Skeletal muscle tissue (tissue), 4 donors: Measurements from ENCODE around the gene TMIE. TPM values are rescaled to one million over a fixed set of nuclear protein-coding genes. Genes with fewer than 3 reads are reported as not detected.
A peak's percentile ranks its signal among the peaks of the same experiment; 100 is the strongest.

Source experiments
- H3K27ac ChIP-seq: one replicate; pipeline ENCODE4 v1.7.0; 2013; ENCODE audit warnings: mild to moderate bottlenecking, low read depth, low read length, inconsistent platforms
- H3K27me3 ChIP-seq, 3 donors: one replicate each; pipeline ENCODE4 v1.7.0; 2013; ENCODE audit warnings: low read length in 3 of 3; ENCODE audit not compliant: control insufficient read depth in 3 of 3, insufficient read depth in 3 of 3
- H3K36me3 ChIP-seq, 3 donors: one replicate each; pipeline ENCODE4 v1.7.0; 2013; ENCODE audit warnings: low read length in 3 of 3; ENCODE audit not compliant: control insufficient read depth in 3 of 3, insufficient read depth in 3 of 3
- H3K4me1 ChIP-seq, 3 donors: one replicate each; pipeline ENCODE4 v1.7.0; 2013; ENCODE audit warnings: low read length in 3 of 3, mild to moderate bottlenecking in 3 of 3; ENCODE audit not compliant: control insufficient read depth in 3 of 3, insufficient read depth in 3 of 3
- H3K4me3 ChIP-seq, 3 donors: one replicate each; pipeline ENCODE4 v1.7.0; 2013; ENCODE audit warnings: low read length in 3 of 3
- H3K9ac ChIP-seq, 3 donors: one replicate each; pipeline ENCODE4 v1.7.0; 2013; ENCODE audit warnings: low read length in 3 of 3, mild to moderate bottlenecking in 3 of 3, moderate library complexity in 2 of 3, low read depth in 1 of 3
- H3K9me3 ChIP-seq, 3 donors: one replicate each; pipeline ENCODE4 v1.7.0; 2013; ENCODE audit warnings: low read length in 3 of 3; ENCODE audit not compliant: control insufficient read depth in 3 of 3
- total RNA-seq: library from RNA; depleted of rRNA; stranded (reverse); fragments of >200 nt; gene quantifications from one replicate; pipeline ENCODE4 v1.2.3, GENCODE V29; 2014
- donor health status: Osteomylitis.

Gene TMIE
- total RNA-seq, 1 donor from 2014 or later, result 1.0 TPM

DNA sequence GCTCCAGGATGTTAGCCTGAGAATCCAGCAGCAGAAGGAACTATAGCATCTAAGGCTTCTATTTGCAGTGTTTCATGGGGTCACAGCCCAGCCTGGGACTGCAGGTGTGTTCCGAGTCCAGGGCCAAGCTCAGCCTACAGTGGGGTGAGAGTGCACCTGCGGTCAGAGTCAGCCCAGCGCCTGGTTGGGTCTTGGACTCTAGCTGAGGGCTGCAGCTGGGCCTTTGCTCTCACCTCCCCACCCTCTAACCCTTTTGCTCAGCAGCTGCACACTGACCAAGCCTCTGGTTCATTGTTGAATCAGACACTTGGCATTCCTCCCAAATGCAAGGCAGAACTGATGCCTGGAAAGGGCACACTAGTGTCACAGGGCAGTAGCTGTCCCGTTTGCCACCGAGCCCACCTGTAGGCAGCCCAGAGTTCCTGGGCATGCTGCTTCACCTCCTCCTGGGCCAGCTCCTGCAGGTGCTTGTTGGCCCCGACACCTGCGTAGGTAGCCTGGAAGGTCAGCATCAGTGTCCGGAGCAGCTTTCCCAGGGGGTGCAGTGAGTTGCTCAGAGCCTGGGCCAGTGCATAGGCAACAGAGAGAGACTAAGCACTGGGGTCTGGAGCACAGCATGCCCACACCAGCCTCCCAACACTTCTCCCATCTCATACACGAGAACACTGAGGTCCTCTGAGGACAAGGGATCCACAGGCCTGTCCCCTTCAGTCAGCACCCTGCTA lies 25.2 kb upstream of the TMIE start:
- Histone ChIP-seq H3K27ac (no peak overlapping the region), H3K4me1 (peaks cover 8 to 14% (median 10%) of the 10 kb centered on the region in 3 donors), H3K9ac (peak overlapping the region in 1 of 3 donors; percentile 16), H3K9me3 (no peaks in the 10 kb centered on the region), H3K4me3 (no peak overlapping the region), H3K27me3 (no peaks in the 10 kb centered on the region), H3K36me3 (peaks cover 35 to 45% (median 38%) of the 10 kb centered on the region in 3 donors)

DNA sequence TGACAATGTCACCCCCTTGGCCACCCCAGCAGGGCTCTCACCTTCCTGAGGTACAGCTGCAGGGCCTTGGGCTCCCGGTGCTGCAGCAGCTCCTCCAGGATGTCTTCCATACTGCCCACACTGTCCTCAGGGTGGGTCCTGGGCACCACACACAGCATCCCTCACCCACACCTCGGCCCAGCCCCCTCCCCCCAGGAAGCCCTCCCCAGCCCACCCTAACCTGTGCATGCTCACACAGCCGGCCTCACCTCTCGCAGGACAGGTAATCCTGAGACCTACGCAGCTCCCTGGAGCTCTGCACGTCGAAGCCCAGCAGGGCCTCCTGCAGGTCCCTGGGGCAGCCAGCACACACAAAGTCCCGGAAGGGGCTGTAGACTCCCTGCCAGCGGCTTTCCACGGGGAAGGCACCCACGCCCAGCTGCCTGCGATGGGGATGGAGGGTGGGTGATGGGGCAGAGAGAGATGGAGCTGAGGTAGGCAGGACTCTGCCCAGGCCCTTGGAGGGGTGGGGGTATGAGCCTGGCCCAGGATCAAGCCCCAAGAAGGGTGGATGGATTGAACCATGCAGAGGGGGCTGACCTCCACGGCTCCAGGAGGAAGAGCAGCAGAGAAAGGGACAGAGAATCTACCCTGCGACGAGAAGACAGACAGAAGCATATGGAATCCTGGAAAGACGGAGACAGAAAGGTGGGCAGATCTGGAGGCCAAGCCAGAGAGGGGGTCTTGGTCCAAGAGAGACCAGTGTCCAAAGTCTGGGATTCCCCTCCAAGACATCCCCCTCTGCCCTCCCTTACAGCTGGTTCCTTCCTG lies 24.4 kb upstream of the TMIE start:
- H3K9me3 ChIP-seq, result no peaks in the 10 kb centered on the region
- no peak overlapping the region for H3K4me3 ChIP-seq
- peaks cover 33 to 45% (median 34%) of the 10 kb centered on the region in 3 donors for H3K36me3 ChIP-seq
- H3K27ac ChIP-seq, result no peak overlapping the region
- no peak overlapping the region for H3K9ac ChIP-seq
- H3K27me3 ChIP-seq, result no peaks in the 10 kb centered on the region
- peaks cover 8 to 14% (median 10%) of the 10 kb centered on the region in 3 donors for H3K4me1 ChIP-seq

DNA sequence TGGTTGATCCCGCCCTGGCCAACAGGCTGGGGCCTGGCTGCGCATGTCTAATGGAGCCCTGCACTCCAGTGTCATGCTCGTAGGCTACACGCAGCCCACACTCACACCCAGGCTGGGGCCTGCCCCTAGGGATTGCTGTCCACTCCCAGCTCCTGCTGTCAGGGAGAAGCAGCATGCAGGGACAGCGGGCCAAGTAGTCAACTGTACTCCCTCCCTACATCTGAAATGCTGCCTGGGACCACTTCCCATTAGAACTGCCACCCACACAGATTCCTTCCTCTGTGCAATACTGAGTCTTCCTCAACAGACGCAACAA lies 23.8 kb upstream of the TMIE start:
- Histone ChIP-seq H3K4me3 (no peak overlapping the region), H3K4me1 (peaks cover 8 to 14% (median 10%) of the 10 kb centered on the region in 3 donors), H3K9ac (no peak overlapping the region), H3K27ac (no peak overlapping the region), H3K27me3 (no peaks in the 10 kb centered on the region), H3K9me3 (no peaks in the 10 kb centered on the region), H3K36me3 (peaks cover 32 to 45% (median 35%) of the 10 kb centered on the region in 3 donors)

DNA sequence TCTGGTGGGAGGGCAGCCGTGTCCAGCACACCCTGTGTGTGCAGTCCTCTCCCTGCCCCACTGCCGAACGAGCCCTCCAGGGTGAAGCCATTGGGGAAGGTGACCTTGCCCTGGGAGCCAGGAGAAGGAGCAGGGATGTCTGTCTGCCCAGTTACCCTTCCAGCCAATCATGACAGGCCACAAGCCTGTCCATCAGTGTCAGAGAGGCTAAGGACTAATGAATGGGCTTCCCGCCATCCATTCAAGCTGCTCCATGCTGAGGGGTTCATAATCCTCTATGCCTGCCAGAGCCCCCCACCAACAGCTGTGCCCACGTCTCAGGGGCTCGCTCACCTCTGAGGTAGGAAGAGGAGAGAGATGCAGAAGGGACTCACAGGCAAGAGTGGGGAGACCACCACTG lies 22.9 kb upstream of the TMIE start:
- Histone ChIP-seq H3K9me3 (no peaks in the 10 kb centered on the region), H3K9ac (no peak overlapping the region), H3K27ac (no peak overlapping the region), H3K4me1 (peaks cover 8 to 14% (median 10%) of the 10 kb centered on the region in 3 donors), H3K36me3 (peaks cover 33 to 50% (median 37%) of the 10 kb centered on the region in 3 donors), H3K4me3 (no peak overlapping the region), H3K27me3 (no peaks in the 10 kb centered on the region)

DNA sequence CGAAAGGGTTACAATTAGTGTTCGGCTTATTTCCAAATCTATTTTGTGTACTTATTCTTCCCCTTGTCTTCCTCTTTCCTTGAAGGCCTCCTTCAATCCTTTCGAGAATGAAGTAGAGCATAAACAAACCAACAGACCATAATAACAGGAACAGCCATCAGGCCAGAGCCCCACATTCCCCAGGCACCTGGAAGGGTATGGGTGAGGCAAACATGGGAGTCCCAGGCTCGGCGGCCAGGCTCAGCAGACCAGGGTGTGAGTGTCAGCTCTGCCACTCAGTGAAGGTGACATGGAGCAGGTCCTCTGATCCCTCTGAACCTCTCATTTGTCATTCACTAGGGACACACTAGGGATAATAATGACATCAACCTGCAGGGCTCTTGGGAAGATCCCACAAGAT lies 21.5 kb upstream of the TMIE start:
- H3K4me1 ChIP-seq, result peaks cover 8 to 14% (median 10%) of the 10 kb centered on the region in 3 donors
- H3K9me3 ChIP-seq, result no peaks in the 10 kb centered on the region
- no peak overlapping the region for H3K4me3 ChIP-seq
- H3K27me3 ChIP-seq, result no peaks in the 10 kb centered on the region
- no peak overlapping the region for H3K9ac ChIP-seq
- peaks cover 31 to 50% (median 32%) of the 10 kb centered on the region in 3 donors for H3K36me3 ChIP-seq
- no peak overlapping the region for H3K27ac ChIP-seq

DNA sequence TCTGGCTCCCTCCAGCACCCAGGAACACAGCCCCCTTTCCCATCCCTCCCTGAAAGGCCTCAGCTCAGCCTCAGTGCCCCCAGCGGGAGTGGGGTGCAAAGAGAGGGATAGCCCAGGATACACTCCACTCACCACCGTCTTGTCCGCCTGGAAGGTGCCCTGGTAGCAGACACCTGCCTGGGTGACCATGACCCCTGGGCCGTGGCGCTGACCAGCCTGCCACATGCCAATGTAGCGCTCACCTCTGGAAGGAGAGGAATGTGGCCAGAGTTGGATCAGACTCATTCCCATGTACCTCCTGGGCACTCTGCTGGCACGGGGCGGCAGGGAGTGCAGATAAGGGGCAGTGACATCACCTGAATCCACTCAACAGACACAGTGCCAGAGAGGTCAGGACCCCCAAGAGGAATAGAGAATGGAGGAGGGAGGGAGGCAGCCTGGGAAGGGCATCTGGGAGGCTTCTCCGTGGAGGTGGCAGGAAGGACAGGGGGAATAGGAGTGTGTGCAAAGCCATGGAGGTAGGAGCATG lies 20.8 kb upstream of the TMIE start:
- H3K36me3 ChIP-seq, result peaks cover 33 to 53% (median 35%) of the 10 kb centered on the region in 3 donors
- no peak overlapping the region for H3K4me3 ChIP-seq
- peaks cover 8 to 11% (median 10%) of the 10 kb centered on the region in 3 donors for H3K4me1 ChIP-seq
- H3K27me3 ChIP-seq, result no peaks in the 10 kb centered on the region
- H3K27ac ChIP-seq, result no peak overlapping the region
- H3K9ac ChIP-seq, result no peak overlapping the region
- H3K9me3 ChIP-seq, result no peaks in the 10 kb centered on the region

DNA sequence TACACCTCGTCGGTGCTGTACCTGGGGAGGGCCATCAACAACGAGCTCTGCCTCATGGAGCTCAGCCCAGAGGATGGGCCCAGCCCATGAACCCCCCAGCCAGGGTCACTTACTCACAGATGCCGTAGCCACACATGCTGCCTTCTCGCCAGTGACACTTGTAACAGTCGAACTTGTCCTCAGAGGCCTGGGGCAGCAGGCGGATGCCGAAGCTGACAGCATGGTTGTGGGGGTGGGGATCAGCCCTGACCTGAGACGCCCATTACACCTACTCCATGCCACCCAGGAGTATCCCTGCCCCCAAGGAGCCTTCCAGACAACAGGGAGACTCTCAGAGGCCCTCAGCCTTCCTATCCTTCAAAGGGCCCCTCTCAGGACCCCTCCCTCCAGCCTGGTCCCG lies 19.8 kb upstream of the TMIE start:
- peaks cover 26 to 51% (median 43%) of the 10 kb centered on the region in 3 donors for H3K36me3 ChIP-seq
- H3K27ac ChIP-seq, result no peak overlapping the region

DNA sequence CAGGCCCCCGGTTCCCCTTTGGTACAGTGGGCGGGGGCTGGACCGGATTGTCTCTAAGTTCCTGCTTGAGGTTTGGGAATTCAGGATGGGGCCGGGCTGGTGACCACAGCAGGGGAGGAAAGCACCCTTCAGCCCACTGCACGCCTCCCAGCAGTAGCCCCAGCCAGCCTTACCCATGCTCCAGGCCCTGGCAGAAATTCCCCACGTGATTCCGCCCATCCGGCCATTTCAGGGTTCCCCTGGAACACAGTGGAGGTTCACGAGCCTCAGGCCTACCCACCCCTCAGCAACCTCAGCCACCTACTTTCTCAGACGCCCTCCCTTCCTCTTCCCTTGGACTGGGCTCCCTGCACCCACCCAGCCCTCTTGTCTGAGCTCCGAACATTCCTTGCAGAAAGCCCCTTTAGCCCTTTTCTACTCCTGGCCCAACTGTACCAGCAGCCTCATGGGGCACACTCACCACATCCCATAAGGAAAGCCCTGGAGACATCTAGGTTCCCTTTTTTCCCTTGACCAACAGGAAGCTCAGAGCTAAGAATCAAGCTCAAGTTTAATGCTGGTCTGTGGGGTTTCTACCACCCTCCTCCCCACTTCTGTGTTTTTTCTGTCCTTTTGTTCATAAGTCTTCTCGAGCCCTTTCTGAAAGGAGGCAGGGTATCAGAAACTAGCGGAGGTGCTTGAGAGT lies 19.2 kb upstream of the TMIE start:
- Histone ChIP-seq H3K36me3 (peaks cover 26 to 55% (median 46%) of the 10 kb centered on the region in 3 donors), H3K27ac (no peak overlapping the region), H3K4me1 (peaks cover 0 to 4% (median 0%) of the 10 kb centered on the region in 3 donors), H3K4me3 (no peak overlapping the region), H3K9me3 (no peaks in the 10 kb centered on the region), H3K27me3 (no peaks in the 10 kb centered on the region), H3K9ac (no peak overlapping the region)

More for the DNA sequence above, 19.8 kb upstream of the TMIE start:
- Histone ChIP-seq H3K27me3 (no peaks in the 10 kb centered on the region), H3K9ac (no peak overlapping the region), H3K9me3 (no peaks in the 10 kb centered on the region), H3K4me1 (peaks cover under 1 to 4% (median 1%) of the 10 kb centered on the region in 3 donors), H3K4me3 (no peak overlapping the region)

DNA sequence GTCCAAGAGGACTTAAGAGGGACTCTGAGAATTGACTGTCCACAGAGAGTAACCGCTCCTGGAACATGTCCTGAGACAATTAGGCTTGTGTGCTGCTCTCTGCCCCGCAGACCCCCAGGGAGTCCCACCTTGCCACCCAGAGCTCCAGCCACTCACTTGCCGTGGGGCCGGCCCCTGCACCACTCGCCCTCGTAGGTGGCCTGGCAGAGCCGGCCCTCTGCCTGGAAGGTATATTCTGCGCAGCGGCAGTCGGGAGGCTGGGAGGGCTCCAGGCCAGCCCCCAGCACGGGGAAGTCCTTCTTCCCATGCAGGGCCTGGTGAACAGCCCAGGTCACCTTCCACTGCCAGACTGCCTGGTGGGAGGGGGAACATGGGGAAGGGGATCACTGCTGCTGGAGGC lies 18.2 kb upstream of the TMIE start:
- Histone ChIP-seq H3K9ac (no peak overlapping the region), H3K9me3 (no peaks in the 10 kb centered on the region), H3K4me3 (no peak overlapping the region), H3K27ac (no peak overlapping the region), H3K4me1 (no peaks in the 10 kb centered on the region), H3K27me3 (no peaks in the 10 kb centered on the region), H3K36me3 (peaks cover 32 to 65% (median 54%) of the 10 kb centered on the region in 3 donors)
